A549 (cell line): Measurements from ENCODE around the gene ATG13. TPM values are rescaled to one million over a fixed set of nuclear protein-coding genes. Genes with fewer than 3 reads are reported as not detected.

Source experiments
- ATAC-seq, 2 experiments: fragments of 200-7000 bp in 1 of 2; fragments of >200 bp in 1 of 2; cut with Nextera tagmentation in 1 of 2; cut with Tn5 transposase in 1 of 2; 3 replicates each; pipeline versions ENCODE4 v1.8.0 to v1.9.1; 2018 to 2020; ENCODE audit warnings: mild to moderate bottlenecking in 1 of 2, moderate library complexity in 1 of 2
- CTCF ChIA-PET: fragments of 300-600 bp; sonication (Branson Sonifier 250); formaldehyde crosslinking; extraction: SDS; loops from one replicate; lab custom pipeline; 2021; ENCODE audit warnings: antibody characterized with exemption, inconsistent platforms; lab: Yijun Ruan, JAX
- POLR2A ChIA-PET: fragments of 350-600 bp; formaldehyde crosslinking; extraction: SDS; loops from one replicate; lab custom pipeline; 2021; ENCODE audit warnings: antibody characterized with exemption, inconsistent platforms; lab: Yijun Ruan, JAX
- DNase-seq, 2 experiments: peaks; one replicate each; pipeline versions ENCODE4 v3.0.0 to v3.0.0-alpha.2; 2011 to 2016; ENCODE audit warnings: low read depth in 1 of 2, low spot score in 1 of 2
- FAIRE-seq: peaks from 2 replicates; lab custom pipeline; 2011; peaks lifted over from hg19 to GRCh38; lab: Jason Lieb, UNC
- H3K27ac ChIP-seq, 2 experiments: fragments of >200 bp; sonication (Bioruptor Twin); formaldehyde crosslinking; 3 replicates each; pipeline ENCODE4 v1.5.1; 2016 to 2017
- H3K4me1 ChIP-seq: fragments of >200 bp; sonication (Bioruptor Twin); formaldehyde crosslinking; 3 replicates; pipeline ENCODE4 v1.6.1; 2016
- H3K4me2 ChIP-seq: fragments of >200 bp; sonication (Bioruptor Twin); formaldehyde crosslinking; 3 replicates; pipeline ENCODE4 v1.6.1; 2016
- H3K4me3 ChIP-seq: fragments of >200 bp; sonication (Bioruptor Twin); formaldehyde crosslinking; 3 replicates; pipeline ENCODE4 v1.5.1; 2016
- H3K9me3 ChIP-seq: fragments of >200 bp; sonication (Bioruptor Twin); formaldehyde crosslinking; 3 replicates; pipeline ENCODE4 v1.6.1; 2016
- CEBPB ChIP-seq, 2 experiments: fragments of >200 bp in 1 of 2; sonication (Bioruptor Twin) in 1 of 2; formaldehyde crosslinking in 1 of 2; IDR thresholded peaks; 2 replicates each; pipeline ENCODE4 v1.6.1; 2012 to 2016
- CHD2 ChIP-seq: fragments of 150-350 bp; IDR thresholded peaks from 2 replicates; pipeline ENCODE4 v1.6.1; 2014; ENCODE audit warnings: low read length; ENCODE audit not compliant: partially characterized antibody
- CHD4 ChIP-seq: fragments of 200-600 bp; sonication (generic); IDR thresholded peaks from 2 replicates; pipeline ENCODE4 v1.6.1; 2016; ENCODE audit warnings: antibody characterized with exemption, mild to moderate bottlenecking, borderline replicate concordance
- FOSL2 ChIP-seq, 2 experiments: fragments of 450-650 bp in 1 of 2; fragments of >200 bp in 1 of 2; sonication (Bioruptor Twin) in 1 of 2; formaldehyde crosslinking; IDR thresholded peaks; 2 replicates each; pipeline versions ENCODE4 v1.5.0 to v1.6.1; 2016 to 2020; ENCODE audit warnings: mild to moderate bottlenecking in 1 of 2, moderate library complexity in 1 of 2
- FOXS1 ChIP-seq: fragments of 250-450 bp; sonication (Bioruptor Pico); IDR thresholded peaks from 2 replicates; pipeline ENCODE4 v1.5.0; 2020; ENCODE audit warnings: mild to moderate bottlenecking, moderate library complexity
- GATA3 ChIP-seq: IDR thresholded peaks from 2 replicates; pipeline ENCODE4 v1.6.1; 2012; ENCODE audit warnings: borderline replicate concordance
- HDAC2 ChIP-seq: fragments of 200-600 bp; sonication (generic); IDR thresholded peaks from 2 replicates; pipeline ENCODE4 v1.6.1; 2016
- HOXA7 ChIP-seq: fragments of 250-450 bp; sonication (Bioruptor Pico); IDR thresholded peaks from 2 replicates; pipeline ENCODE4 v1.5.0; 2020; ENCODE audit warnings: mild to moderate bottlenecking, moderate library complexity
- HOXB13 ChIP-seq: fragments of 250-450 bp; sonication (Bioruptor Pico); IDR thresholded peaks from 2 replicates; pipeline ENCODE4 v1.5.0; 2020; ENCODE audit warnings: low read depth, mild to moderate bottlenecking, moderate library complexity
- HOXB5 ChIP-seq: fragments of 250-450 bp; sonication (Bioruptor Pico); IDR thresholded peaks from 2 replicates; pipeline ENCODE4 v1.5.0; 2020; ENCODE audit warnings: mild to moderate bottlenecking, moderate library complexity
- JUNB ChIP-seq: fragments of >200 bp; sonication (Bioruptor Twin); formaldehyde crosslinking; IDR thresholded peaks from 2 replicates; pipeline ENCODE4 v1.6.1; 2016
- KDM1A ChIP-seq: fragments of 200-600 bp; sonication (generic); IDR thresholded peaks from 2 replicates; pipeline ENCODE4 v1.6.1; 2016; ENCODE audit warnings: low read depth, mild to moderate bottlenecking
- KDM5A ChIP-seq: fragments of 200-600 bp; sonication (generic); IDR thresholded peaks from 2 replicates; pipeline ENCODE4 v1.6.1; 2016; ENCODE audit warnings: antibody characterized with exemption, mild to moderate bottlenecking
- MAZ ChIP-seq: fragments of 150-350 bp; IDR thresholded peaks from 2 replicates; pipeline ENCODE4 v1.6.1; 2014; ENCODE audit warnings: antibody characterized with exemption, low read depth, low read length, borderline replicate concordance
- POLR2A ChIP-seq: IDR thresholded peaks from 2 replicates; pipeline ENCODE4 v1.6.1; 2012; ENCODE audit warnings: mild to moderate bottlenecking, low read length
- POLR2AphosphoS2 ChIP-seq: conservative IDR thresholded peaks from 2 replicates; pipeline ENCODE4 v1.6.1; 2012; ENCODE audit warnings: low read length, improper control_type of control experiment, inconsistent platforms
- RAD21 ChIP-seq, 2 experiments: fragments of >200 bp in 1 of 2; sonication (Bioruptor Twin) in 1 of 2; formaldehyde crosslinking in 1 of 2; IDR thresholded peaks in 1 of 2; conservative IDR thresholded peaks in 1 of 2; 2 replicates in 1 of 2; 3 replicates in 1 of 2; pipeline ENCODE4 v1.6.1; 2012 to 2018; ENCODE audit warnings: inconsistent platforms in 1 of 2
- RARB ChIP-seq: fragments of 250-450 bp; sonication (Bioruptor Pico); IDR thresholded peaks from 2 replicates; pipeline ENCODE4 v1.8.0; 2021; ENCODE audit warnings: mild to moderate bottlenecking, moderate library complexity
- REST ChIP-seq: fragments of 200-600 bp; sonication (generic); IDR thresholded peaks from 2 replicates; pipeline ENCODE4 v1.6.1; 2016; ENCODE audit warnings: antibody characterized with exemption, mild to moderate bottlenecking, moderate library complexity
- RNF2 ChIP-seq: fragments of 200-600 bp; sonication (generic); IDR thresholded peaks from 2 replicates; pipeline ENCODE4 v1.6.1; 2016; ENCODE audit warnings: low read depth, mild to moderate bottlenecking, antibody characterized with exemption, moderate library complexity, borderline replicate concordance
- SREBF2 ChIP-seq: fragments of 450-650 bp; IDR thresholded peaks from 2 replicates; pipeline ENCODE4 v1.6.1; 2014; ENCODE audit warnings: mild to moderate bottlenecking, moderate library complexity
- TP53 ChIP-seq: fragments of 250-450 bp; sonication (Bioruptor Pico); IDR thresholded peaks from 2 replicates; pipeline ENCODE4 v1.5.0; 2021; ENCODE audit warnings: mild to moderate bottlenecking, moderate library complexity
- ZFP36 ChIP-seq: fragments of 450-650 bp; IDR thresholded peaks from 2 replicates; pipeline ENCODE4 v1.6.1; 2014; ENCODE audit warnings: borderline replicate concordance; ENCODE audit not compliant: partially characterized antibody
- WGBS: methylation state at CpG from one replicate; pipeline ENCODE4 v1.1.6; 2017; ENCODE audit errors: missing lambda C conversion rate; 5-methylcytosine and 5-hydroxymethylcytosine counted together
- polyA plus RNA-seq, 4 experiments: library from polyadenylated mRNA; depleted of rRNA in 3 of 4; stranded (reverse); fragments of >200 nt; fragmentation: RNase III in 1 of 4; extraction: RNeasy Plus Mini Kit Qiagen cat#74134 plus additional on column Dnase treatment in 1 of 4; gene quantifications; 2 replicates in 3 of 4; 3 replicates in 1 of 4; pipeline ENCODE4 v1.2.3, GENCODE V29; 2011 to 2017
- TF ChIP-seq, protein P1 (sequence below): fragments of >200 bp; sonication (Bioruptor Twin); formaldehyde crosslinking; IDR thresholded peaks from 3 replicates; pipeline ENCODE4 v1.6.1; 2016
- TF ChIP-seq, protein P2 (sequence below): fragments of >200 bp; sonication (Bioruptor Twin); formaldehyde crosslinking; IDR thresholded peaks from 2 replicates; pipeline ENCODE4 v1.6.1; 2016

ATG13 gene
- polyA plus RNA-seq, 2 of the 4 experiments (the other 2 are of a cell fraction) = 39.5 to 58.6 TPM

DNA sequence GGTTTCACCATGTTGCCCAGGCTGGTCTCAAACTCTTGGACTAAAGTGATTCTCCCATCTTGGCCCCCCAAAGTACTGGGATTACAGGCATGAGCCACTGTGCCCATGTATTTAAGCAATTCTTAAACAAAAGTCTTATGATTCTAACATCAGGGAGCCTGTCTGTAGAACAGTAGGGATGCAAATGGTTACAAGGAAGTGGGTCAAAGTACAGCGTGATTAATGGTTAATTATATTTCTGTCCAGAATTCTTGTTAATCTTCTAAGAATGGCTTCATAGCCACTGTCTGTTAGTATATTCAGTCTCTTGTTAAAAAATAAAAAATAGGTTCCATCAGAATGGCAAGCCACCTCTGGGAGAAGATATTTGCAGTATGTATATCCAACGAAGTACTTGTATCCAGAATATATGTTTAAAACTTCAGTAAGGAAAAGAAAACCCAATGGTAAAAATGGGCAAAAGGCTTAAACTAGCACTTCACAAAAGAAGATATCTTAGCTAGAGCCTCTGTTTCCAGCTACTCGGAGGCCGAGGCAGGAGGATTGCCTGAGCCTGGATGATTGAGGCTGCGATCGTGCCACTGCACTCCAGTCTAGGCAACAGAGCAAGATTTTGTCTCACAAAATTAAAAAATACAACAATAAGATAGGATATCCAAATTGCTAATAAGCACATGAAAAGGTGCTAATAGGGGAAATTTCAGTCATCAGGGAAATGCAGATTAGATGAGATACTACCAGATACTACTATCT is 22.9 kb downstream of the ATG13 start:
- no peak for ATAC-seq
- H3K27ac ChIP-seq = no peak overlapping the region
- ChIA-PET POLR2A (no interaction called here), CTCF (interaction anchor here (1.4 to 2.1 kb wide), 2 partner anchors 9 to 23 kb away, joined by 4 to 8 read pairs; partner anchors contain the start of genes ATG13 and HARBI1)
- TF ChIP-seq SREBF2 (no peak), KDM1A (no peak), GATA3 (no peak)
- no peak for DNase-seq
- no peaks in the 10 kb centered on the region for H3K9me3 ChIP-seq
- no peak overlapping the region for H3K4me2 ChIP-seq
- WGBS = 91% methylated on average over 6 of the region's 6 CpGs
- no peak for FAIRE-seq
- 0 out of 3 replicates have a peak, but pooled peaks cover 4% of the 10 kb centered on the region for H3K4me1 ChIP-seq
- H3K4me3 ChIP-seq = no peak overlapping the region

DNA sequence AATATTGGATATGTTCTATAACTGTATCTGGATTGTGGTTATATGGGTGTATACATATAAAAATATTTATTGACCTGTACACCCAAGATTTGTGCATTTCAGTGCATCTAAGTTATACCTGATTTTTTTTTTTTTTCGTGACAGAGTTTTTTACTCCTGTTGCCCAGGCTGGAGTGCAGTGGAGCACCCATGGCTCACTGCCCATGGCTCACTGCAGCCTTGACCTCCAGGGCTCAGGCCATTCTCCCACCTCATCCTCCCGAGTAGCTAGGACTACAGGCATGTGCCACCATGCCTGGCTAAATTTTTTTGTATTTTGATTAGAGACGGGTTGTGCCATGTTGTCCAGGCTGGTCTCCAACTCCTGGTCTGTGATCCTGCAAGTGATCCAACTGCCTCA is 24.3 kb downstream of the ATG13 start:
- no peak for ATAC-seq
- 0 out of 3 replicates have a peak, but pooled peaks cover 4% of the 10 kb centered on the region for H3K4me1 ChIP-seq
- TF ChIP-seq FOXS1 (CRISPR knock-in tag) = no peak
- TF ChIP-seq, protein P1, sequence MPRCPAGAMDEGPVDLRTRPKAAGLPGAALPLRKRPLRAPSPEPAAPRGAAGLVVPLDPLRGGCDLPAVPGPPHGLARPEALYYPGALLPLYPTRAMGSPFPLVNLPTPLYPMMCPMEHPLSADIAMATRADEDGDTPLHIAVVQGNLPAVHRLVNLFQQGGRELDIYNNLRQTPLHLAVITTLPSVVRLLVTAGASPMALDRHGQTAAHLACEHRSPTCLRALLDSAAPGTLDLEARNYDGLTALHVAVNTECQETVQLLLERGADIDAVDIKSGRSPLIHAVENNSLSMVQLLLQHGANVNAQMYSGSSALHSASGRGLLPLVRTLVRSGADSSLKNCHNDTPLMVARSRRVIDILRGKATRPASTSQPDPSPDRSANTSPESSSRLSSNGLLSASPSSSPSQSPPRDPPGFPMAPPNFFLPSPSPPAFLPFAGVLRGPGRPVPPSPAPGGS = no peak
- no peak for TF ChIP-seq RARB (CRISPR knock-in tag)
- TF ChIP-seq POLR2A = no peak
- no peak for TF ChIP-seq HDAC2
- no peak for TF ChIP-seq HOXB5
- TF ChIP-seq CHD2 = no peak
- TF ChIP-seq, protein P2, sequence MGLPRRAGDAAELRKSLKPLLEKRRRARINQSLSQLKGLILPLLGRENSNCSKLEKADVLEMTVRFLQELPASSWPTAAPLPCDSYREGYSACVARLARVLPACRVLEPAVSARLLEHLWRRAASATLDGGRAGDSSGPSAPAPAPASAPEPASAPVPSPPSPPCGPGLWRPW = no peak
- TF ChIP-seq KDM1A = no peak
- TF ChIP-seq CEBPB (IDR thresholded peaks at IDR 0.05) = no peak
- no peak for TF ChIP-seq RAD21 (conservative IDR thresholded peaks at IDR 0.05 in 1 of 2, IDR thresholded peaks at IDR 0.05 in 1 of 2)
- no peak for TF ChIP-seq POLR2AphosphoS2
- TF ChIP-seq FOSL2 (IDR thresholded peaks at IDR 0.05) = no peak
- TF ChIP-seq FOSL2 (CRISPR knock-in tag; IDR thresholded peaks at IDR 0.05) = no peak
- no peak for TF ChIP-seq MAZ
- TF ChIP-seq JUNB = no peak
- CTCF ChIA-PET = interaction anchor here (0.9 to 1.2 kb wide), 3 partner anchors 18 to 101 kb away, joined by 3 read pairs; no protein-coding TSS in a partner anchor
- no peak overlapping the region for H3K27ac ChIP-seq
- 87% methylated on average over 3 of the region's 3 CpGs for WGBS
- no peak overlapping the region for H3K4me2 ChIP-seq
- POLR2A ChIA-PET = no interaction called here
- H3K4me3 ChIP-seq = no peak overlapping the region
- no peaks in the 10 kb centered on the region for H3K9me3 ChIP-seq
- DNase-seq = no peak
- FAIRE-seq = no peak

DNA sequence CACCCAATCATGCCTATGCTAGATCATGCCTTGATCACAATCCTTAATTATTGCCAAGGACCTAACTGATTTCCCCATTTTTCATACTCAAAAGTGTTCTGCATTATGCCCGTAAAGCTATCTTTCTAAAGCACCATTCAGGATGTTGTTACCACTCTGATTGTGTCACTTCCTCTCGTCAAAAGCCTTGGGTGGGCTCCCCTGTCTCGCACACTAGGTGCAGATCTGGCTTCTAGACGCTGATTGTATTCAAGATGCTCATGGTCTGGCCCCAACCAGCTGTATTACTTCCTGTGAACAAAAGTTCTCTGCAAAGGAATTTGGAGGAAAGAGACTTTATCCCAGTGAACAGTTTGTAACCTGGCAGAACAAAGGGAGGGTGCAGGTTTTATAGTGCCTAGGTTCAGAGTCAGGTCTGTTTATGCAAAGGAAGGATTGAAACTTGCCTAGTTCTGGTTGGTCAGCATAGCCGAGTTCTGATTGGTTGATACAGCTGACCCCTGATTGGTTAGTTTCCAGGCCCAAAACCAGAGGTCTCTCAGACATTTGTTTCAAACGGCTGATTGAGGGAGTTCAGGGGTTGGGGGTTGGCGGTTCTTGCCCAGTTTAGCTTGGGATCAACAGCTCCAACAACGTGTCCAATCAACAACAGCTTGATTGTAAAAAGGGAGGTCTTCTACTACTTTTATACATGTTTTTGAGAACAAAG is 25.4 kb downstream of the ATG13 start:
- ATAC-seq = no peak
- no peak overlapping the region for H3K4me3 ChIP-seq
- TF ChIP-seq REST (no peak), SREBF2 (no peak), RNF2 (no peak), RARB (CRISPR knock-in tag) (no peak), HOXB5 (no peak), TP53 (CRISPR knock-in tag) (no peak), KDM5A (no peak), ZFP36 (no peak), POLR2AphosphoS2 (no peak), HOXA7 (CRISPR knock-in tag) (no peak), CHD4 (no peak), FOSL2 (IDR thresholded peaks at IDR 0.05) (no peak), FOSL2 (CRISPR knock-in tag; IDR thresholded peaks at IDR 0.05) (no peak), FOXS1 (CRISPR knock-in tag) (no peak), HOXB13 (no peak)
- TF ChIP-seq, protein P2 = no peak
- ChIA-PET CTCF (interaction anchor here (0.6 to 1.2 kb wide), 9 partner anchors 10 to 1086 kb away, joined by 3 to 5 read pairs (median 3); partner anchors contain the start of genes AMBRA1, ATG13 and HARBI1), POLR2A (no interaction called here)
- no peak for DNase-seq
- 0 out of 3 replicates have a peak, but pooled peaks cover 4% of the 10 kb centered on the region for H3K4me1 ChIP-seq
- no peak overlapping the region for H3K4me2 ChIP-seq
- H3K9me3 ChIP-seq = no peaks in the 10 kb centered on the region
- no peak for FAIRE-seq
- whole genome bisulfite sequencing = 90% methylated on average over 8 of the region's 8 CpGs
- no peak overlapping the region for H3K27ac ChIP-seq
